Gastrocnemius medialis (tissue), 4 donors: ENCODE results near the gene TNNT1. TPM values are rescaled to one million over a fixed set of nuclear protein-coding genes. Genes with fewer than 3 reads are reported as not detected.

Source experiments
- ATAC-seq, 2 donors: fragments of 150-250 bp; one replicate each; pipeline ENCODE4 v1.9.1; 2016
- DNase-seq, 2 donors: peaks; one replicate each; pipeline ENCODE4 v3.0.0-alpha.2; 2019
- H3K27ac ChIP-seq, 4 donors: fragments of 200-600 bp; sonication (generic); 1 replicate in 1 of 4; 2 replicates in 3 of 4; pipeline ENCODE4 v1.5.1; 2016 to 2018; ENCODE audit warnings: mild to moderate bottlenecking in 2 of 4, moderate library complexity in 1 of 4
- H3K27me3 ChIP-seq, 3 donors: fragments of 200-600 bp; sonication (generic) in 2 of 3; 1 replicate in 1 of 3; 2 replicates in 2 of 3; pipeline versions ENCODE4 v1.5.1 to v1.6.0; 2016 to 2019; ENCODE audit warnings: mild to moderate bottlenecking in 1 of 3, moderate library complexity in 1 of 3
- H3K36me3 ChIP-seq, 2 donors: fragments of 200-600 bp; sonication (generic) in 1 of 2; one replicate each; pipeline ENCODE4 v1.5.1; 2017 to 2018
- H3K4me1 ChIP-seq, 2 donors: fragments of 200-600 bp; sonication (generic) in 1 of 2; one replicate each; pipeline ENCODE4 v1.5.1; 2016 to 2017; ENCODE audit warnings: mild to moderate bottlenecking in 2 of 2
- H3K4me3 ChIP-seq, 4 donors: fragments of 200-600 bp; sonication (generic) in 3 of 4; 1 replicate in 1 of 4; 2 replicates in 3 of 4; pipeline ENCODE4 v1.5.1; 2016 to 2019; ENCODE audit warnings: mild to moderate bottlenecking in 2 of 4
- H3K9me3 ChIP-seq, 3 donors: fragments of 200-600 bp; sonication (generic) in 2 of 3; 1 replicate in 1 of 3; 2 replicates in 2 of 3; pipeline ENCODE4 v1.5.1; 2016 to 2019
- CTCF ChIP-seq, 5 experiments: fragments of 450-650 bp in 3 of 5; fragments of 200-600 bp in 2 of 5; sonication (generic) in 2 of 5; IDR thresholded peaks in 4 of 5; conservative IDR thresholded peaks in 1 of 5; 1 replicate in 4 of 5; 2 replicates in 1 of 5; pipeline ENCODE4 v1.5.1; 2016 to 2019; ENCODE audit warnings: antibody characterized with exemption in 5 of 5, mild to moderate bottlenecking in 3 of 5, moderate library complexity in 3 of 5
- POLR2A ChIP-seq, 2 donors: fragments of 450-650 bp; IDR thresholded peaks; one replicate each; pipeline ENCODE4 v1.6.1; 2017; ENCODE audit warnings: antibody characterized with exemption in 2 of 2, mild to moderate bottlenecking in 2 of 2, moderate library complexity in 2 of 2
- in situ Hi-C, 4 donors: fragments of 200-750 bp; cut with MboI; loops; one replicate each; pipeline versions ENCODE4 v1.15.0 to v1.8.0; 2017; ENCODE audit warnings: low sequenced_read_pairs in 4 of 4
- intact Hi-C: fragments of 100-400 bp; cut with DNase I; formaldehyde crosslinking; loops from one replicate; pipeline ENCODE4 v1.15.1; 2023; ENCODE audit warnings: low total_unique reads
- total RNA-seq, 4 donors: library from RNA; depleted of rRNA; stranded (reverse); fragments of >200 nt; gene quantifications; one replicate each; pipeline versions ENCODE4 v1.1.0 to v1.2.3, GENCODE V29; 2016

The TNNT1 gene
- total RNA-seq, result 1,000 to 10,000 TPM; 2,342 to 9,166 (median 6,627) TPM

- Histone ChIP-seq H3K27me3 (peaks cover 7 to 21% (median 19%) of the 10 kb centered on the region in 3 donors), H3K4me3 (peak within 1 kb of the TSS; percentile 48 to 58 (median 56)), H3K36me3 (no peaks in the 10 kb centered on the region), H3K27ac (peak within 1 kb of the TSS; percentile 82 to 96 (median 93)), H3K9me3 (no peaks in the 10 kb centered on the region), H3K4me1 (peaks cover 7 to 28% of the 10 kb centered on the region in 2 donors)
- intact Hi-C loops (loop anchor here (5.0 kb wide), 1 partner anchor 448 kb away; the partner anchor contains the start of gene FIZ1), in situ Hi-C loops (loop anchor here in 3 of 4 donors (10.0 to 25.0 kb wide), 4 partner anchors 263 to 488 kb away; partner anchors contain the start of genes CCDC106 (in 1 of the 3), UBE2S (in 1 of the 3), ZNF580 (in 1 of the 3) and ZNF581 (in 1 of the 3))
- TF ChIP-seq POLR2A (IDR thresholded peaks at IDR 0.05), result peak; percentile 63
- TF ChIP-seq CTCF (IDR thresholded peaks at IDR 0.05 in 4 of 5, conservative IDR thresholded peaks at IDR 0.05 in 1 of 5), result no peak
- ATAC-seq (peak; percentile 57 to 58), DNase-seq (peak; percentile 39 to 91)
Measured at GRCh38 chr19:55149078-55150003, at the start of gene TNNT1. Gene TNNT1, minus strand, starts transcription at chr19:55149206. Its CDS starts 2,049 bp downstream, at chr19:55147157.

- ATAC-seq (no peak), DNase-seq (no peak)
- no peak overlapping the region for H3K27ac ChIP-seq
- in situ Hi-C loops, result no loop called here
- no peaks in the 10 kb centered on the region for H3K36me3 ChIP-seq
- no peak overlapping the region for H3K4me3 ChIP-seq
- H3K9me3 ChIP-seq, result no peaks in the 10 kb centered on the region
- no peaks in the 10 kb centered on the region for H3K27me3 ChIP-seq
- intact Hi-C loops, result no loop called here
- TF ChIP-seq CTCF (IDR thresholded peaks at IDR 0.05 in 4 of 5, conservative IDR thresholded peaks at IDR 0.05 in 1 of 5), result no peak
- TF ChIP-seq POLR2A (IDR thresholded peaks at IDR 0.05), result no peak
- no peaks in the 10 kb centered on the region for H3K4me1 ChIP-seq
Measured at GRCh38 chr19:55198651-55199050, 49.6 kb upstream of the TNNT1 start.

GRCh38 chr19:55197528-55197927 is 48.5 kb upstream of the TNNT1 start:
- DNase-seq, result no peak
- Histone ChIP-seq H3K36me3 (no peaks in the 10 kb centered on the region), H3K27ac (no peak overlapping the region), H3K27me3 (peaks cover 0 to 4% (median 0%) of the 10 kb centered on the region in 3 donors), H3K4me1 (no peaks in the 10 kb centered on the region), H3K9me3 (no peaks in the 10 kb centered on the region), H3K4me3 (no peak overlapping the region)
- intact Hi-C loops, result no loop called here
- TF ChIP-seq POLR2A (IDR thresholded peaks at IDR 0.05) (no peak), CTCF (IDR thresholded peaks at IDR 0.05 in 4 of 5, conservative IDR thresholded peaks at IDR 0.05 in 1 of 5) (no peak)
- peak in 1 of 2 donors; percentile 62 for ATAC-seq
- in situ Hi-C loops, result no loop called here

- intact Hi-C loops (no loop called here), in situ Hi-C loops (no loop called here)
- no peaks in the 10 kb centered on the region for H3K36me3 ChIP-seq
- H3K27ac ChIP-seq, result no peak overlapping the region
- TF ChIP-seq POLR2A (IDR thresholded peaks at IDR 0.05) (no peak), CTCF (IDR thresholded peaks at IDR 0.05 in 4 of 5, conservative IDR thresholded peaks at IDR 0.05 in 1 of 5) (no peak)
- peaks cover 0 to 4% (median 0%) of the 10 kb centered on the region in 3 donors for H3K27me3 ChIP-seq
- DNase-seq (no peak), ATAC-seq (no peak)
- no peaks in the 10 kb centered on the region for H3K4me1 ChIP-seq
- H3K9me3 ChIP-seq, result no peaks in the 10 kb centered on the region
- no peak overlapping the region for H3K4me3 ChIP-seq
Measured at GRCh38 chr19:55196803-55197202, 47.8 kb upstream of the TNNT1 start.
